HEK293 (cell line): Measurements from ENCODE around the gene ENDOG.
A peak's percentile ranks its signal among the peaks of the same experiment; 100 is the strongest.

Experiments
- HOXC10 ChIP-seq: sonication (generic); formaldehyde crosslinking; IDR thresholded peaks from 2 replicates; pipeline ENCODE4 v1.8.1; 2023; ENCODE audit warnings: mild to moderate bottlenecking, missing genetic modification reagents
- IKZF3 ChIP-seq: fragments of 450-650 bp; IDR thresholded peaks from 2 replicates; pipeline ENCODE4 v1.5.0; 2018; ENCODE audit warnings: missing biosample characterization, mild to moderate bottlenecking, missing genetic modification characterization, moderate library complexity
- RBAK ChIP-seq: fragments of 450-650 bp; formaldehyde crosslinking; IDR thresholded peaks from 2 replicates; pipeline ENCODE4 v1.5.1; 2016; ENCODE audit warnings: missing biosample characterization, missing genetic modification characterization
- SP2 ChIP-seq: fragments of 450-650 bp; formaldehyde crosslinking; IDR thresholded peaks from 2 replicates; pipeline ENCODE4 v1.5.1; 2016; ENCODE audit warnings: missing biosample characterization, missing genetic modification characterization
- TRIM28 ChIP-seq: IDR thresholded peaks from 2 replicates; pipeline ENCODE4 v1.6.1; 2011; ENCODE audit warnings: low read length, control low read depth, borderline replicate concordance
- ZBTB17 ChIP-seq: fragments of 450-650 bp; formaldehyde crosslinking; IDR thresholded peaks from 2 replicates; pipeline ENCODE4 v1.5.1; 2016; ENCODE audit warnings: missing biosample characterization, missing genetic modification characterization
- ZBTB21 ChIP-seq: fragments of 450-650 bp; formaldehyde crosslinking; IDR thresholded peaks from 2 replicates; pipeline ENCODE4 v1.5.1; 2017; ENCODE audit warnings: missing biosample characterization, missing genetic modification characterization
- ZBTB8A ChIP-seq: fragments of 450-650 bp; formaldehyde crosslinking; IDR thresholded peaks from 2 replicates; pipeline ENCODE4 v1.5.1; 2016; ENCODE audit warnings: missing biosample characterization, missing genetic modification characterization
- ZEB2 ChIP-seq: fragments of 450-650 bp; formaldehyde crosslinking; IDR thresholded peaks from 2 replicates; pipeline ENCODE4 v1.5.1; 2016; ENCODE audit warnings: missing biosample characterization, missing genetic modification characterization
- ZFP69B ChIP-seq: fragments of 450-650 bp; formaldehyde crosslinking; IDR thresholded peaks from 2 replicates; pipeline ENCODE4 v1.5.1; 2016; ENCODE audit warnings: missing biosample characterization, missing genetic modification characterization
- ZNF2 ChIP-seq: fragments of 450-650 bp; formaldehyde crosslinking; IDR thresholded peaks from 2 replicates; pipeline ENCODE4 v1.5.1; 2016; ENCODE audit warnings: missing biosample characterization, missing genetic modification characterization
- ZNF202 ChIP-seq: fragments of 450-650 bp; formaldehyde crosslinking; IDR thresholded peaks from 2 replicates; pipeline ENCODE4 v1.5.1; 2016; ENCODE audit warnings: missing biosample characterization, missing genetic modification characterization, borderline replicate concordance
- ZNF211 ChIP-seq: fragments of 450-650 bp; formaldehyde crosslinking; IDR thresholded peaks from 2 replicates; pipeline ENCODE4 v1.5.1; 2016; ENCODE audit warnings: low read depth, missing biosample characterization, missing genetic modification characterization
- ZNF223 ChIP-seq: fragments of 450-650 bp; formaldehyde crosslinking; IDR thresholded peaks from 2 replicates; pipeline ENCODE4 v1.5.1; 2016; ENCODE audit warnings: missing biosample characterization, missing genetic modification characterization
- ZNF37A ChIP-seq: fragments of 450-650 bp; IDR thresholded peaks from 2 replicates; pipeline ENCODE4 v1.5.1; 2018; ENCODE audit warnings: missing biosample characterization, missing genetic modification characterization
- ZNF423 ChIP-seq: fragments of 450-650 bp; formaldehyde crosslinking; IDR thresholded peaks from 2 replicates; pipeline ENCODE4 v1.5.1; 2016; ENCODE audit warnings: missing biosample characterization, missing genetic modification characterization
- ZNF501 ChIP-seq: fragments of 450-650 bp; formaldehyde crosslinking; IDR thresholded peaks from 2 replicates; pipeline ENCODE4 v1.5.1; 2016; ENCODE audit warnings: missing biosample characterization, missing genetic modification characterization
- ZNF571 ChIP-seq: fragments of 450-650 bp; formaldehyde crosslinking; IDR thresholded peaks from 2 replicates; pipeline ENCODE4 v1.5.0; 2017; ENCODE audit warnings: missing biosample characterization, missing genetic modification characterization
- ZNF624 ChIP-seq: fragments of 450-650 bp; formaldehyde crosslinking; IDR thresholded peaks from 2 replicates; pipeline ENCODE4 v1.5.1; 2017; ENCODE audit warnings: missing biosample characterization, missing genetic modification characterization
- ZNF654 ChIP-seq: fragments of 450-650 bp; formaldehyde crosslinking; IDR thresholded peaks from 2 replicates; pipeline ENCODE4 v1.5.1; 2016; ENCODE audit warnings: low read depth, missing biosample characterization, missing genetic modification characterization
- ZNF658 ChIP-seq: fragments of 450-650 bp; formaldehyde crosslinking; IDR thresholded peaks from 2 replicates; pipeline ENCODE4; 2016; ENCODE audit warnings: missing biosample characterization, missing genetic modification characterization
- ZNF660 ChIP-seq: fragments of 450-650 bp; IDR thresholded peaks from 2 replicates; pipeline ENCODE4 v1.5.1; 2018; ENCODE audit warnings: missing biosample characterization, mild to moderate bottlenecking, missing genetic modification characterization
- TF ChIP-seq, protein P1 (sequence below): fragments of 450-650 bp; formaldehyde crosslinking; IDR thresholded peaks from 2 replicates; pipeline ENCODE4 v1.5.1; 2017; ENCODE audit warnings: missing biosample characterization, mild to moderate bottlenecking, missing genetic modification characterization, moderate library complexity
- TF ChIP-seq, protein P2 (sequence below): fragments of 450-650 bp; formaldehyde crosslinking; IDR thresholded peaks from 2 replicates; pipeline ENCODE4 v1.5.1; 2016; ENCODE audit warnings: missing biosample characterization, missing genetic modification characterization
- TF ChIP-seq, protein P3 (sequence below): fragments of 450-650 bp; formaldehyde crosslinking; IDR thresholded peaks from 2 replicates; pipeline ENCODE4 v1.5.1; 2016; ENCODE audit warnings: missing biosample characterization, missing genetic modification characterization
- TF ChIP-seq, protein P4 (sequence below): fragments of 450-650 bp; formaldehyde crosslinking; IDR thresholded peaks from 2 replicates; pipeline ENCODE4 v1.5.1; 2016; ENCODE audit warnings: missing biosample characterization, missing genetic modification characterization
- TF ChIP-seq, protein P5 (sequence below): fragments of 450-650 bp; formaldehyde crosslinking; IDR thresholded peaks from 2 replicates; pipeline ENCODE4 v1.5.1; 2016; ENCODE audit warnings: missing biosample characterization, missing genetic modification characterization
- TF ChIP-seq, protein P6 (sequence below): fragments of 450-650 bp; formaldehyde crosslinking; IDR thresholded peaks from 2 replicates; pipeline ENCODE4 v1.5.1; 2016; ENCODE audit warnings: missing biosample characterization, missing genetic modification characterization

ENDOG gene

DNA sequence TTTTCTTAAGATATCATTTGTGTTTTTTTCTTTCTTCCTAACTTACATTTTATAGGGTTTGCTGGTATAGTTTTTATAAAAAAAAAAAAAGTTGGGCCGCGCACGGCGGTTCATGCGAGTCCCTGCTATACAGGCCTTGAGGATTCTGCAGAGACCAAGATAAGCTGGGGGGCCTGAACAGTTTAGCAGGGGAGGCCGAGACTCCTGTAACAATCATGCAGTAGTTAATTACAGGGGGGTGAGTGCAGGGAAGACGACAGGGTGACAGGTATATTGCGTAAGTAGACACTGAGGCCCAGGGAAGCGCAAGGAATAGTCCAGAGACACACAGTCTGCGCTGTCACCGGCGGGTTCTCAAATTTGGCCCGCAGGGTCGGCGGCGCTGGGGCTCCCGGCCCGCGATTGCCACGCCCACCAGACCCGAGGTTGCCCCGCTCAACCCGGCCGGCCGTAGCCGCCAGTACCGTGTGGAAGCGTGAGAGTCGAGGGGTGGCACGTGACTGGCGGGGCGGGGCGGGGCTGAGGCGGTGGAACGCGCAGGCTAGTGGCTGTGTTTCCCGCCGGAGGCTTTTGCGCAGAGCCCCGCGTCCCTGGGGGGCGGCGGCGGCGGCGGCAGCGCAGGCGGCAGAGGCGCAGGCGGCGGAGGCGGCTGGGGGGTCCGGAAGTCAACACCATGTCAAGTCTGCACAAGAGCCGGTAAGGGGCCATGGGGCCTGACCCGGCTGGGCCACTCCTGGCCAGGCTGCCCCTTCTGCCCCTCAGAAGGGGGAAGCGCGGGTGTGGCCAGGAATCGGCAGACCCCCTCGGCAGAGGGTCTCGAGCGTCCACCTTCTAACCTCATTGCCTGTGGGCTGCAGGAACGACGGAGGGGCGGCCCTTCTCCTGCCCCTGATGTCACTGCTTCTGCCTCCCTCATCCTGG is 31.4 kb upstream of the ENDOG start, which contains the start of gene TBC1D13 (continued):
- TF ChIP-seq ZNF223 (no peak), SP2 (tag by site-specific recombination) (peak; percentile 65), ZNF654 (tag by site-specific recombination) (no peak), ZNF624 (no peak), ZNF660 (tag by site-specific recombination) (peak; percentile 98), ZNF37A (no peak; the same call in 1 of the 2 replicates), ZBTB8A (peak; percentile 75), ZNF211 (no peak), ZNF501 (no peak; the same call in none of the 2 replicates), ZNF202 (no peak), RBAK (tag by site-specific recombination) (no peak), ZNF658 (tag by site-specific recombination) (no peak), HOXC10 (peak; percentile 91; the same call in 1 of the 2 replicates), ZNF423 (no peak), TRIM28 (no peak), ZBTB17 (tag by site-specific recombination) (peak; percentile 82), ZNF2 (tag by site-specific recombination) (0 out of 2 replicates have a peak, but pooled peaks have one; percentile 62), ZBTB21 (tag by site-specific recombination) (no peak), IKZF3 (tag by site-specific recombination) (peak; percentile 75), ZFP69B (peak; percentile 81), ZEB2 (tag by site-specific recombination) (peak; percentile 92), ZNF571 (tag by site-specific recombination) (no peak)
- TF ChIP-seq, protein P1, sequence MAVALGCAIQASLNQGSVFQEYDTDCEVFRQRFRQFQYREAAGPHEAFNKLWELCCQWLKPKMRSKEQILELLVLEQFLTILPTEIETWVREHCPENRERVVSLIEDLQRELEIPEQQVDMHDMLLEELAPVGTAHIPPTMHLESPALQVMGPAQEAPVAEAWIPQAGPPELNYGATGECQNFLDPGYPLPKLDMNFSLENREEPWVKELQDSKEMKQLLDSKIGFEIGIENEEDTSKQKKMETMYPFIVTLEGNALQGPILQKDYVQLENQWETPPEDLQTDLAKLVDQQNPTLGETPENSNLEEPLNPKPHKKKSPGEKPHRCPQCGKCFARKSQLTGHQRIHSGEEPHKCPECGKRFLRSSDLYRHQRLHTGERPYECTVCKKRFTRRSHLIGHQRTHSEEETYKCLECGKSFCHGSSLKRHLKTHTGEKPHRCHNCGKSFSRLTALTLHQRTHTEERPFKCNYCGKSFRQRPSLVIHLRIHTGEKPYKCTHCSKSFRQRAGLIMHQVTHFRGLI (tag by site-specific recombination), result peak; percentile 64; the same call in 1 of the 2 replicates
- TF ChIP-seq, protein P2, sequence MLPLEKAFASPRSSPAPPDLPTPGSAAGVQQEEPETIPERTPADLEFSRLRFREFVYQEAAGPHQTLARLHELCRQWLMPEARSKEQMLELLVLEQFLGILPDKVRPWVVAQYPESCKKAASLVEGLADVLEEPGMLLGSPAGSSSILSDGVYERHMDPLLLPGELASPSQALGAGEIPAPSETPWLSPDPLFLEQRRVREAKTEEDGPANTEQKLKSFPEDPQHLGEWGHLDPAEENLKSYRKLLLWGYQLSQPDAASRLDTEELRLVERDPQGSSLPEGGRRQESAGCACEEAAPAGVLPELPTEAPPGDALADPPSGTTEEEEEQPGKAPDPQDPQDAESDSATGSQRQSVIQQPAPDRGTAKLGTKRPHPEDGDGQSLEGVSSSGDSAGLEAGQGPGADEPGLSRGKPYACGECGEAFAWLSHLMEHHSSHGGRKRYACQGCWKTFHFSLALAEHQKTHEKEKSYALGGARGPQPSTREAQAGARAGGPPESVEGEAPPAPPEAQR (tag by site-specific recombination), result peak; percentile 90
- TF ChIP-seq, protein P3, sequence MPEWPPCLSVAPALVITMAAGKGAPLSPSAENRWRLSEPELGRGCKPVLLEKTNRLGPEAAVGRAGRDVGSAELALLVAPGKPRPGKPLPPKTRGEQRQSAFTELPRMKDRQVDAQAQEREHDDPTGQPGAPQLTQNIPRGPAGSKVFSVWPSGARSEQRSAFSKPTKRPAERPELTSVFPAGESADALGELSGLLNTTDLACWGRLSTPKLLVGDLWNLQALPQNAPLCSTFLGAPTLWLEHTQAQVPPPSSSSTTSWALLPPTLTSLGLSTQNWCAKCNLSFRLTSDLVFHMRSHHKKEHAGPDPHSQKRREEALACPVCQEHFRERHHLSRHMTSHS (tag by site-specific recombination), result no peak
- TF ChIP-seq, protein P4, sequence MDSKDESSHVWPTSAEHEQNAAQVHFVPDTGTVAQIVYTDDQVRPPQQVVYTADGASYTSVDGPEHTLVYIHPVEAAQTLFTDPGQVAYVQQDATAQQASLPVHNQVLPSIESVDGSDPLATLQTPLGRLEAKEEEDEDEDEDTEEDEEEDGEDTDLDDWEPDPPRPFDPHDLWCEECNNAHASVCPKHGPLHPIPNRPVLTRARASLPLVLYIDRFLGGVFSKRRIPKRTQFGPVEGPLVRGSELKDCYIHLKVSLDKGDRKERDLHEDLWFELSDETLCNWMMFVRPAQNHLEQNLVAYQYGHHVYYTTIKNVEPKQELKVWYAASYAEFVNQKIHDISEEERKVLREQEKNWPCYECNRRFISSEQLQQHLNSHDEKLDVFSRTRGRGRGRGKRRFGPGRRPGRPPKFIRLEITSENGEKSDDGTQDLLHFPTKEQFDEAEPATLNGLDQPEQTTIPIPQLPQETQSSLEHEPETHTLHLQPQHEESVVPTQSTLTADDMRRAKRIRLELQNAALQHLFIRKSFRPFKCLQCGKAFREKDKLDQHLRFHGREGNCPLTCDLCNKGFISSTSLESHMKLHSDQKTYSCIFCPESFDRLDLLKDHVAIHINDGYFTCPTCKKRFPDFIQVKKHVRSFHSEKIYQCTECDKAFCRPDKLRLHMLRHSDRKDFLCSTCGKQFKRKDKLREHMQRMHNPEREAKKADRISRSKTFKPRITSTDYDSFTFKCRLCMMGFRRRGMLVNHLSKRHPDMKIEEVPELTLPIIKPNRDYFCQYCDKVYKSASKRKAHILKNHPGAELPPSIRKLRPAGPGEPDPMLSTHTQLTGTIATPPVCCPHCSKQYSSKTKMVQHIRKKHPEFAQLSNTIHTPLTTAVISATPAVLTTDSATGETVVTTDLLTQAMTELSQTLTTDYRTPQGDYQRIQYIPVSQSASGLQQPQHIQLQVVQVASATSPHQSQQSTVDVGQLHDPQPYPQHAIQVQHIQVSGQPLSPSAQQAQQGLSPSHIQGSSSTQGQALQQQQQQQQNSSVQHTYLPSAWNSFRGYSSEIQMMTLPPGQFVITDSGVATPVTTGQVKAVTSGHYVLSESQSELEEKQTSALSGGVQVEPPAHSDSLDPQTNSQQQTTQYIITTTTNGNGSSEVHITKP (tag by site-specific recombination), result peak; percentile 73
- TF ChIP-seq, protein P5, sequence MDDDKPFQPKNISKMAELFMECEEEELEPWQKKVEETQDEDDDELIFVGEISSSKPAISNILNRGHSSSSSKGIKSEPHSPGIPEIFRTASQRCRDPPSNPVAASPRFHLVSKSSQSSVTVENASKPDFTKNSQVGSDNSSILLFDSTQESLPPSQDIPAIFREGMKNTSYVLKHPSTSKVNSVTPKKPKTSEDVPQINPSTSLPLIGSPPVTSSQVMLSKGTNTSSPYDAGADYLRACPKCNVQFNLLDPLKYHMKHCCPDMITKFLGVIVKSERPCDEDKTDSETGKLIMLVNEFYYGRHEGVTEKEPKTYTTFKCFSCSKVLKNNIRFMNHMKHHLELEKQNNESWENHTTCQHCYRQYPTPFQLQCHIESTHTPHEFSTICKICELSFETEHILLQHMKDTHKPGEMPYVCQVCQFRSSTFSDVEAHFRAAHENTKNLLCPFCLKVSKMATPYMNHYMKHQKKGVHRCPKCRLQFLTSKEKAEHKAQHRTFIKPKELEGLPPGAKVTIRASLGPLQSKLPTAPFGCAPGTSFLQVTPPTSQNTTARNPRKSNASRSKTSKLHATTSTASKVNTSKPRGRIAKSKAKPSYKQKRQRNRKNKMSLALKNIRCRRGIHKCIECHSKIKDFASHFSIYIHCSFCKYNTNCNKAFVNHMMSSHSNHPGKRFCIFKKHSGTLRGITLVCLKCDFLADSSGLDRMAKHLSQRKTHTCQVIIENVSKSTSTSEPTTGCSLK, result no peak
- TF ChIP-seq, protein P6, sequence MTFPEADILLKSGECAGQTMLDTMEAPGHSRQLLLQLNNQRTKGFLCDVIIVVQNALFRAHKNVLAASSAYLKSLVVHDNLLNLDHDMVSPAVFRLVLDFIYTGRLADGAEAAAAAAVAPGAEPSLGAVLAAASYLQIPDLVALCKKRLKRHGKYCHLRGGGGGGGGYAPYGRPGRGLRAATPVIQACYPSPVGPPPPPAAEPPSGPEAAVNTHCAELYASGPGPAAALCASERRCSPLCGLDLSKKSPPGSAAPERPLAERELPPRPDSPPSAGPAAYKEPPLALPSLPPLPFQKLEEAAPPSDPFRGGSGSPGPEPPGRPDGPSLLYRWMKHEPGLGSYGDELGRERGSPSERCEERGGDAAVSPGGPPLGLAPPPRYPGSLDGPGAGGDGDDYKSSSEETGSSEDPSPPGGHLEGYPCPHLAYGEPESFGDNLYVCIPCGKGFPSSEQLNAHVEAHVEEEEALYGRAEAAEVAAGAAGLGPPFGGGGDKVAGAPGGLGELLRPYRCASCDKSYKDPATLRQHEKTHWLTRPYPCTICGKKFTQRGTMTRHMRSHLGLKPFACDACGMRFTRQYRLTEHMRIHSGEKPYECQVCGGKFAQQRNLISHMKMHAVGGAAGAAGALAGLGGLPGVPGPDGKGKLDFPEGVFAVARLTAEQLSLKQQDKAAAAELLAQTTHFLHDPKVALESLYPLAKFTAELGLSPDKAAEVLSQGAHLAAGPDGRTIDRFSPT, result peak; percentile 85
